Left renal pelvis (tissue), 4 donors: ENCODE results near the gene ENG. TPM values are rescaled to one million over a fixed set of nuclear protein-coding genes. Genes with fewer than 3 reads are reported as not detected.

Experiments
- DNase-seq, 4 donors: peaks; one replicate each; pipeline ENCODE4 v3.0.0-alpha.2; 2013; ENCODE audit warnings: low read depth in 4 of 4, low spot score in 3 of 4
- polyA plus RNA-seq, 4 donors: library from polyadenylated mRNA; unstranded; fragments of 120-200 nt; gene quantifications; one replicate each; pipeline ENCODE4 v1.2.1, GENCODE V29; 2013; ENCODE audit not compliant: insufficient read length in 4 of 4

The ENG gene
- polyA plus RNA-seq, 4 donors = 76.1 to 91.7 (median 83.2) TPM

DNA sequence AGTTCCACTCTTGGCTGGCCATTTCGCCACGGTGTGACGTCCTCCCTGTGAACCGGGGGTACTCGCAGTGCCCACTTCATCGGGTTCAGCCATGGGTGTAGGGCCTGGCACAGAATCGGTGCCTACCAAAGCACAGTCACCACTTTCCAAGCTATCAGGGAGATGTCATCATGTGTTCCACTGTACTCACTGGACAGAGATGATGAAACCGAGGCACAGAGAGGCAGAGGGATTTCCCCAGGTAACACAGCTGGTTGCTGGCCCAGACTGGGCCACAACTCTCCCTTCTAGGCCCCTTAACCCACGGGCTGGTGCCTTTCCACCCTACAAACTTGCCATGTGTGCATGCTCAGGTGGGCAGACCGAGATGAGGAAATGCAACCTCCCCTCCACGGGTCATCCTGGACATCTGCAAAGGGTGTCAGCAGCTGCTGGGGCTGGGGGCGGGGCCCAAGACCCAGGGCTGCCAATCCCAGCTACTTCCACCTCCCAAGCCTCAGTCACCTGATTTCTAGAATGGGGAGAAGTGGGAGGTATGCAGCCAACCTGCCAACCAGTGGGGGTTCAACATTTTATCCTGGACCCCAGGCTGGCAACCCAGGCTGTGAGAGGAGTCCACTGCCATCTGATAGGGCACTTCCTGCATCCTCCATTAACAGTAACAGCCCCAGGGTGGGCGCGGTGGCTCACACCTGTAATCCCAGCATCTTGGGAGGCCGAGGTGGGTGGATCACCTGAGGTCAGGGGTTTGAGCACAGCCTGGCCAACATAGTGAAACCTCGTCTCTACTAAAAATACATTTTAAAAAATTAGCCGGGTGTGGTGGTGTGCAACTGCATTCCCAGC is 75.1 kb downstream of the ENG start:
- DNase-seq = no peak

DNA sequence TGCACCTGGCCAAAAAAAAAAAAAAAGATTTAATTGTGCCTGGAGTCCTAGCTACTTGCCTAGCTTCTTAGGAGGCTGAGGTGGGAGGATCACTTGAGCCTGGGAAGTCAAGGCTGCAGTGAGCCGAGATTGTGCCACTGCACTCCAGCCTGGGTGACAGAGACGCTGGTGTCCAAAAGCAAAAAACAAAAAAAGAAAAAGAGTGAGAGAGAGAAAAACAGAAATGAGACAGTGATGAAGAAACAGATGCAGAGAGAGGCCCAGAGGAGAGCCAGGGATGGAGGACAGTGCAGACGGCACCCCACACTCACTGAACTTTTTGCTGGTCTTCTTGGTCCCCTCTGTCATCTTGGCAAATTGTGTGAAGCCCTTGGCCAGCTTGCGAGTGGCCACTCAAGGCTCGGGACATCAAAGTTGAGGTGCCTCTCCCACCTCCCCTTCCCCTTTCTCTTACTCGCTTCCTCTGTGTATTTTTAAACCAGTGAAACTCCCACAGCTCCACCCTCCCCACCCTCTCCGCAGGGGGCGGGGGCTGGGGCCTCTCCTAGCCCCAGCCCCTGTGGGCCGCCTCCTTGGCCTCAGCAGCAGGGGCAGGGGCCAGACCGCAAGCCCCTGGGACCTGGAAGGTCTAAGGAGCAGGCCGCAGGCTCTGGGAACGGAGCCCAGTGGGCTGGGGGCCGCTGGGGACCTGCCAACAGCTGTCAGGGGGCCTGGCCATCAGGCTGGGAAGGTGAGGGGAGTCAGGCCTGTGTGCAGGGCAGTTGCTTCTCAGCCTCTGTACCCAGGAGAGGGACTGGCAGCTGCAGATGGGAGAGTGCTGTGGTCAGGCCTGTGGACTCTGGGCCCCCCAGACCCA is 76.0 kb downstream of the ENG start, which contains the start of gene SH2D3C:
Gene SH2D3C (minus strand): TSS at position 387 of the 856 bp plus-strand sequence. CDS start 39 bp downstream, at position 348.
- DNase-seq = no peak

DNA sequence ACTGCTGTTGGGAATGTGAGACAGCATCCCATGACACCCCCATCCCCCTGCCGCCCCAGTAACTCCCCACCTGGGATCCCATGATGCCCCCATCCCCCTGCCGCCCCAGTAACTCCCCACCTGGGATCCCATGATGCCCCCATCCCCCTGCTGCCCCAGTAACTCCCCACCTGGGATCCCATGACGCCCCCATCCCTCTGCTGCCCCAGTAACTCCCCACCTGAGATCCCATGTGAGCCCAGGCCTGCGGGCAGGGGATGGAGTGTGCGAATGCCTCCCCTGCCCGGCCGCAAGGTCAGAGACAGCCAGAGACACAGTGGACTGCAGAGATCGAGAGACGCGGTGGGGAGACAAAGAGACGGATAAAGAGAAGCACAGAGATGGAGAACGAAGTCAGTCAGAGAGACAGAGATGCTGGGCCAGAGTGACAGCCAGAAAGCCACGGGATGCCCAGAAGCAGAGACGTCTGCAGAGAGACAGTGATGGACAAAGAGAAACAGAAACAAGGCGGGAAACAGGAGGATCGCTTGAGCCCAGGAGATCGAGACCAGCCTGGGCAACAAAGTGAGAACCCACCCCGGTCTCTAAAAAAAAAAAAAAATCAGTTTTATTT is 77.0 kb downstream of the ENG start:
- DNase-seq = no peak

DNA sequence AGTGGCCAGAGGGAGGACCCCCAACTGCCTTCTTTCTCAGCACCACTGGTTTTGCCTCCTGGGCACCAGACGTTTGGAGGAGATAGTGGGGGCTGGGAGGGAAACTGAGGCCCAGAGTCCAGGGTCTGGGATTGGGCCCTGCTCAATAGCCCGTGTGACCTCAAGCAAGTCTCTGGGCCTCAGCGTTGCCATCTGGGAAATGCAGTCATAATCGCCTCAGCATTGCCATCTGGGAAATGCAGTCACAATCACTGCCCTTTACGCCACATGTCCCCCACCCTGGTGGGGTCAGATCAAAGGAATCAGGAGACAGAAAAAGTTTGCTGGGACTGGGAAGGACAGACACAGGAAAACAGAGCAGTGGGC is 77.6 kb downstream of the ENG start:
- DNase-seq = no peak

DNA sequence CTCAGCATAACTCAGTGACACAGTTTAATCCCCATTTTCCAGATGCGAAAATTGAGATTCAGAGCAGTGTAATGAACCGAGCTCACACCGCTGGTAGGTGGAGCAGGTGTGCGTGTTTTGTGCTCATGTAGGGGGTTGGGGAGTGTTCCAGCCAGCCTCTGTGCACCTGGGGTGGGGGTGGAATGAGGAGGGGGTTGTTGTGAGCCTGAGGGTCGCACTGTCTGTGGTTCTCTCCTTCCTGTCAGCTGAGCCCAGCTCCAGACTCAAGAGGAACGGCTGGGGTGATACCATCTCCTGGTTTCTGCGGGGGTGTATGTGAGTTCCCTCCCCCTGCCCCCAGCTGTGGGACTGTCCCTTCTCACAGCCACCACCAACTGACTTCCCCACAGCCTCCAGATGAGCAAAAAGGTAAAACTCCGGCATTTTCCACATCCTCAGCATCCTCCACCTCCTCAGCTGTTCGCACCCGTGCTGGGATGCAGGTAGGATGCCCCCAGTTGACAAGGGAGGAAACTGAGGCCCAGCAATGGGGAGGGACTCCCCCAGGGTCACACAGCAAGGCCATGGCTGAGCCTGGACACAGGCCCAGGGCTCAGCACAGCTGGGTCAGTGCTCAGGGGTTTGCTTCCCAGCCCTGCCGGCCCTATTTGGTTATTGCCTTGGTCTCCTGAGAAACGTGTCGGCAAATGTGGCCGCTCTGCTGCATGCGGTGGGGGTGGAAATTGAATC is 78.1 kb downstream of the ENG start:
- DNase-seq = no peak

DNA sequence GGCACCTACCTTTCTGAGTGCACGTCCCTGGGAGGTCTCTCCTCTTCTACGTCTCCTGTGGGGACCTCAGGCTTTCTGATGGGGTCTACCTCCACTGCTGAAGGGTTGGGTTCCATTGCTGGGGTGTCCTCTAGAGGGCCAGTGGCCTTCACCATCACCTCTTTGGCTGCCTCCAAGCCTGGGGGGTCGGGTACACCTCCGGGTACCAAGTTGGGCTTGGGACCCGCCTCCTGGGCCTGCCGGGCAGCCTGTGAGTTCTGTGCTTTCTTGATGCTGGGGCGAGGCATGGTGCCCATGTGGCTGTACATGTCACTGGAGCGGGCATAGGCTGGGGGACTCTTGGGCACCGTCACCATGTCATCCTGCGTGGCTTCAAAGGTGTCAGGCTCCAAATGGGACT is 80.5 kb downstream of the ENG start:
- no peak for DNase-seq

DNA sequence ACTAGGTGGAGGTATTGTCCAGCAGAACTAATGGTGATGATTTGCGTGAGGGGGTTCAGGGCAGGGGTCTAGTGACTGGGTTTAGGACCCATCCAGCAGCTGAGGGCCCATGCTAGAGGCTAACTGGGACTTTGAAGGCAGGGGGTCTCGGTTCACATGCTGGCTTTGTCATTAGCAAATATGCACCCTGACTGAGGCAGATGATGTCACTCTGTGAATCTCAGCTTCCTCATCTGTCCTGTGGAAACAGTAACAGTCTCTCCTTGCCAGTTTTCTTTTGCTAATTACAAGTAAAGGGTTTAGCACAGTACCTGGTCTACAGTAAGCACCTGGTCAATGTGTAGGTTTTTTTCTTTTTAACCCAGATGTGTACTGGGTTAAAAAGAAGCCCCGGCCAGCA is 81.2 kb downstream of the ENG start:
- DNase-seq = no peak

DNA sequence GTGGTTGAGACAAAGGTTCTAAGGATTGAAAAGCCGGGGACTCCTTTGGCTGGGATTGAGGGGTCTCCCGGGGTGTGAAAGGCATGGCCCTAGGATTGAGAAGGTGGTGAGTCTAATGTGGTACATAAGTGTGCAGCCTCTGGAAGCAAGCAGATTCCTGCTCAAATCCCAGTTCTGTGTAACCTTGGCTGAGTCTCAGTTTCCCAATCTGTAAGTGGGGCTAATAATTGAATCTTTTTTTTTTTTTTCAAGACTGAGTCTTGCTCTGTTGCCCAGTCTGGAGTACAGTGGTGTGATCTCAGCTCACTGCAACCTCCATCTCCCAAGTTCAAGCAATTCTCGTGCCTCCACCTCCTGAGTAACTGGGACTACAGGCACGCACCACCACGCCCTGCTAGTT is 81.9 kb downstream of the ENG start:
- DNase-seq = no peak

DNA sequence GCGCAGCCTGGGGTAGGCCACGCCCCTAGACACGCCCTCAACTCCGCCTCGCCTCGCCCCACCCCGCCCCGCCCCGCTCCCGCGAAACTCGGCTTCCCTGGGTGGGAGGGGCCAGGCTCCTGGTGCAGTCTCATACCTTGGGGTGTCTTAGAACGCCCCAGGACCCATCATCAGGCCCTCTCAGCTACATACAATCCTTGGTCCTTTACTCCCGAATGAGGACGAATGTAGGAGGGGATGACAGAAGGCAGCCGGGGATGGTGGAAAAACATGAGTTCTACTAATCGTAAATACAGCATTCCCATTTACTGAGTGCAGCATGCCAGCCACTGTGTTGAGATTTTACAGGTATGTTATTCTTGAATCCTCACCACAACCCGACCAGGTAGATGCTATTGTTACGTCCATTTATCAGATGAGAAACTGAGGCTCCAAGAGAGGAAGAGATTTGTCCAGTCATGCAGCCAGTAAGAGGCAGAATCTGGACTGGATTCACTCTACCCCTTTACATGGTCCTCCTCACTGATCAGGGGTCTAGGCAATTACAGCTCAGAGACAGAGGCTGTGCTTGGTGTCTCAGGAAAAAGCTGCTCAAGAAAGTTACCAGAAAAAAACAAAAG is 82.8 kb downstream of the ENG start:
- no peak for DNase-seq

DNA sequence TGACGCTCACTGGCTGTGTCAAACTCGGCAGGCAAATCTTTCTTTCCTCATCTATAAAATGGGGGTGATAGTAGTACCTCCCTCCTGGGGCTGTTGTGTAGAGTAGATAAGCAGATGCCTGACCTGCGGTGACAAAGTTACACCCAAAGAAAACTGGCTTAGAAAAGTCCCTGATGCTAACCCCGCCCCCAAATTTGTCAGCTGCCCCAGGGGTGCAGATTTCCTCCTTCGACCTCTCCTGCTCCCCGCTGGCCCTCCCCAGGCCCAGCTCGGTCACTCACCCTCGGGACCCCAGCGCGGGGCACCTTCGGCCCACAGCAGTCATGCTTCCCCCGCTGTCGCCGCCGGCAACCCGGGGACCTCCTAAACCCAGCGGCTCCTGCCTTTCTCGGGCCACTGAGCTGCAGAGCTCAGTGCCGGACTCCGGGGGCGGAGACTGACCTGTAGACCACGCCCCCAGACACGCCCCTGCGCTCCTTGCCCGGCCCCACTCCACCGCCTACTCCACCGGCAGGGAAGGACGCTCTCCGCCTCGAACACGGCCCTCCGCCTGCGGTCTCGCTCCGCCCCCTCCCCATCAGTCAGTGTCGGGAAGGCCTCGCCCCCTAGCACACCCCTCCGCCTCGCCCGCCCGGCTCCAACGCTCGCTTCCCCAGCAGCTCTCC is 83.4 kb downstream of the ENG start:
- DNase-seq = peak; percentile 91 to 96 (median 94)

DNA sequence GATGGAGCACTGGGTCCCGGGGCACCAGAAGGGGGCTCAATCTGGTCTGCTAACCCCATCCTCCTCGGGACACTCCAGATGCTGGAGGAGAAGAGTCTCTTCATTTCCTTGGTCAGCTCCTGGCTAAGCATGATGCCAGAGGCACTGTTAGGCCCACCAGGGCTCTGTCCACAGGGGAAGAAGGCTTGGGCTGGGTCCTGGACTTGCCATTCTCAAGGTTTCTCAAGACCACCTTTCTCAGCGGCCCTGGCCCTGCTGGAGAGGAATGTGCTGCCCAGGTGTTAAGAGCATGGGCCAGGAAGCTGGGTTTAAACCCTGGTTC is 83.9 kb downstream of the ENG start:
- no peak for DNase-seq

DNA sequence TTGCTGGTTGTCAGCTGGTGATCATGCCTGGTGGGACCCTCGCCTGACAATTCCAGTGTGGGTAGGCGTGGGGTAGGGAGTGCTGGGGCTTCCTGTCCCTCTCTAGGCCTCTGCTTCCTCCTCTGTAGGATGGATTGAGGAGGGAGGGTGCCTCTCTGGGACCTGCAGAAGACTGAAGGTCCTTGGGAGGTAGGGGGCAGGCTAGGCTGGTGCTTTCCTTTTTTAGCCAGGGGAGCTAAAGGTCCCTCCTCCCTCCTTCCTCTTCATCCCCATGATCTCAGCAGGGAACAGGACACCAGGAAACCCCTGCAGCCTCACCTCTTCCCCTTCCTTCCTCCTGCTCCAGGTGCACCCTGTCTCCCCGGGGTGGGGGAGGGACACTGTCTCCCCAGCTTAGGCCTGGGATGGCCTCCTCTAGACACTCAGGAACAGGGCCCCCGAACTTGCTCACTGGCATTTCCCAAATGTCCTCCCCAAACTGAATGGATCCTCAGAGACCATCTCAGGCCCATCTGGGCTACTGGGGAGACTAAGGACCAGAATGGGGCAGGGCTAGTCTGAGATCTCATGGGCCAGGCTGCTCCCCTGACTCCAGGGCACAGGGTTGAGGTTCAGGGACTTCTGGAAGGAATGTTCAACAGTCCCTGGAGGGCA is 84.4 kb downstream of the ENG start:
- DNase-seq = no peak

DNA sequence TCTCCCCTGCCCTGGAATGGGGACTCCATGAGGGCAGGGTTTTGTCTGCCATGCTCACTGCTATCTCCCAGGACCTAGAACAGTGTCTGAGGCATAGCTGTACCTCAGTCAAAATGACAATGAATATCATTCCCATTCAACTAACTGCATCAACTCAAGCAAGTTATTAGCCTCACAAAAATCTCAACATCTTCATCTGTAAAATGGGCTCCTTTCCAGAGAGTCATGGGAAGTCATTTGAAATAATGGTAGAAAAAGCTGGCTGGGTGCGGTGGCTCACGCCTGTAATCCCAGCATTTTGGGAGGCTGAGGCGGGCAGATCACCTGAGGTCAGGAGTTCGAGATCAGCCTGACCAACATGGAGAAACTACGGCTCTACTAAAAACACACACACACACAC is 85.4 kb downstream of the ENG start:
- DNase-seq = no peak

DNA sequence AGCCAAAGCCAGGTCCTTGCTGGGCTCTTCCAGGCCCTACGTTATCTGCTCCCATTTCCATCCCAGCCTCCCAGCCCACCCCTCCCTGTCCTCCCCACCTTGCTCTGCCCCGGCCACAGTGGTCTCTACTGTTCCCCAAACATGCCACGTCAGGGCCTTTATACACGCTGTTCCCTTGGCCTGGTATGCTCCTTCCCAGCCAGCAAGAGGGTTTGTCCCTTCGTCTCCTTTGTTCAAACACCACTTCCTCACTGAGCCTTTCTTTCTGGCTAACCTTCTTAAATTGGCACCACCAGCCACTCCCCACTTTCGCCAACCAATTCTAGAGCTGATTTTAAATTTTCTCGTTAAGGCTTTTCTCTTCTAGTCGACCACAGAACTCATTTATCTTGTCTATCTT is 85.8 kb downstream of the ENG start:
- no peak for DNase-seq

DNA sequence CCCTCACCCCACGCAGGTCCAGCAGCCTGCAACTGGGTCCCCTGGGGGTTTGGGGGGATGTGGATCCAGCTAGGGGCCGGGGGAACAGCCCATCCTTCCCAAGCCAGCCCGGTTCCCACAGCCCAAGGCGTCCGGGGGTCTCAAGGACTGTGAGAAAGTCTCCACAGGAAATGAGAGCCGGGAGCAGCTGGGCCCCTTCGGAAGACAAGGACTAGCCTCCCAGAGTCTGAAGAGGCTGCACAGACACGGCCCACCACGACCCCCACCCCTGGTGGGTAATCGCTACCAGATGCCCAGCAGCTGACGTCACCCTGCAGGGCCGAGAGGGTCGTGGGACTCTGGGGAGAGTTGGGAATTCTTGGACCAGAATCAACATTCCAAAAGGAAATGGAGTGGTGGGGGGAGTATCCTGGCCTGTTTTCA is 86.5 kb downstream of the ENG start:
- peak in 2 of 4 donors; percentile 54 to 60 for DNase-seq

DNA sequence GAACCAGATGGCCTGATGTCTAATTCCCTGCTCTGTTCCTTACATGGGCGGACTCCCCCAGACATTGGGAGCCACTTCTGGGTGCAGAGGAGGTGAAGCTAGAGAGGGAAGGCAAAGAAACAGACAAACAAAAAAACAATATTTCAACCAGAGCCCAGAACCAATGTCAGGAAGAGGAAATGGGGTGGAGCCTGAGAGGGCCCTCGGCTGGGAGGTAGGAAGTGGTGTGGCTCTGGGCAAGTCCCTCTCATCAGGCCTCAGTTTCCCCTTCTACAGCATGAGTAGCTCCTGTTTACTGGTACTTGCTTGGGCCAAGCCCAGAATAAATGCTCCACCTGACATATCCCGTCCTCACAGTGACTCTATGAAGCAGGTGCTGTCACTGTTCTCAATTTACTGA is 87.0 kb downstream of the ENG start:
- DNase-seq = no peak

DNA sequence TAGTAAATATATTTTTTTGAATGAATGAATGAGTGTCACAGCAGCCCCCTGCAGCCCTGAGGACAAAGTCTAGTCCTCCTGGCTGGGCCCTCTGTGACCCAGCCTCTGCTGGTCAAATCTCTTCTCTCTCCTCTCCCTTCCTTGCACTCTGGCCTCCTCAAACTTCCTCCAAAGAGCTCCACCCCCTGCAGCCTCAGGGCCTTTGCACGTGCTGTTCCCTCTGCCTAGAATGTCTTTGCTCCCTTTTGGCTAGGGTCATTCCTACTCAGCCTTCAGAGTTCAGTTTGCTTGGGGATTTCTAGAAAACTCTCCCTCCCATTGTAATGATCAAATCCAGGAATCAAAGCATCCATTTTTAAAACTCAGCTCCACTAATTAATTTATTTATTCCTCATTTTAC is 89.0 kb downstream of the ENG start:
- no peak for DNase-seq
